GM12878 (cell line): ENCODE results near the gene SRMS. TPM values are rescaled to one million over a fixed set of nuclear protein-coding genes. Genes with fewer than 3 reads are reported as not detected.

Source experiments
- BACH1 ChIP-seq: fragments of 450-650 bp; IDR thresholded peaks from 2 replicates; pipeline ENCODE4 v1.6.1; 2017; ENCODE audit warnings: mild to moderate bottlenecking, borderline replicate concordance
- EED ChIP-seq: sonication (generic); IDR thresholded peaks from 2 replicates; pipeline ENCODE4 v1.6.1; 2016; ENCODE audit warnings: antibody characterized with exemption, low read depth
- GATAD2B ChIP-seq: fragments of 450-650 bp; conservative IDR thresholded peaks from 2 replicates; pipeline ENCODE4 v1.6.1; 2017; ENCODE audit warnings: low read depth, mild to moderate bottlenecking, moderate library complexity
- HDGF ChIP-seq: fragments of 450-650 bp; IDR thresholded peaks from 2 replicates; pipeline ENCODE4 v1.6.1; 2016; ENCODE audit warnings: antibody characterized with exemption
- IKZF2 ChIP-seq, 2 experiments: fragments of 450-650 bp; IDR thresholded peaks; 2 replicates each; pipeline ENCODE4 v1.6.1; 2017; ENCODE audit warnings: mild to moderate bottlenecking in 2 of 2, moderate library complexity in 2 of 2
- IRF4 ChIP-seq: IDR thresholded peaks from 2 replicates; pipeline ENCODE4 v1.6.1; 2011; ENCODE audit warnings: low read depth, low read length
- MLLT1 ChIP-seq: fragments of 450-650 bp; IDR thresholded peaks from 2 replicates; pipeline ENCODE4 v1.6.1; 2016; ENCODE audit warnings: mild to moderate bottlenecking
- MTA2 ChIP-seq: fragments of 450-650 bp; IDR thresholded peaks from 2 replicates; pipeline ENCODE4 v1.6.1; 2016; ENCODE audit warnings: low read depth, mild to moderate bottlenecking, moderate library complexity
- POLR2AphosphoS2 ChIP-seq: IDR thresholded peaks from 2 replicates; pipeline ENCODE4 v1.6.1; 2011; ENCODE audit warnings: low read depth, mild to moderate bottlenecking, low read length, improper control_type of control experiment, moderate library complexity
- RB1 ChIP-seq: fragments of 450-650 bp; formaldehyde crosslinking; IDR thresholded peaks from 2 replicates; pipeline ENCODE4 v1.6.1; 2017; ENCODE audit warnings: mild to moderate bottlenecking, borderline replicate concordance
- TBL1XR1 ChIP-seq: IDR thresholded peaks from 2 replicates; pipeline ENCODE4 v1.6.1; 2012; ENCODE audit warnings: low read depth, low read length, improper control_type of control experiment
- TCF3 ChIP-seq: IDR thresholded peaks from 2 replicates; pipeline ENCODE4 v1.6.1; 2012; ENCODE audit warnings: low read depth, mild to moderate bottlenecking, low read length, borderline replicate concordance; ENCODE audit not compliant: insufficient read depth
- ZNF592 ChIP-seq: fragments of 450-650 bp; IDR thresholded peaks from 2 replicates; pipeline ENCODE4 v1.6.1; 2017; ENCODE audit warnings: mild to moderate bottlenecking, moderate library complexity
- polyA plus RNA-seq, 11 experiments: library from polyadenylated mRNA; depleted of rRNA in 4 of 11; unstranded in 6 of 11; stranded (reverse) in 5 of 11; fragments of >200 nt; fragmentation: Nextera tagmentation in 4 of 11; fragmentation: Illumina TruSeq in 1 of 11; extraction: Ambion mirVana in 4 of 11; extraction: Trizol in 1 of 11; gene quantifications; 1 replicate in 1 of 11; 2 replicates in 10 of 11; pipeline versions ENCODE4 v1.2.1 to v1.2.3, GENCODE V29; 2011 to 2016; ENCODE audit warnings: inconsistent platforms in 2 of 11, missing spikeins in 2 of 11, low read depth in 1 of 11
- total RNA-seq, 4 experiments: library from RNA; depleted of rRNA in 3 of 4; stranded (reverse); fragments of >200 nt in 3 of 4; fragmentation: Illumina TruSeq in 1 of 4; extraction: Trizol in 1 of 4; gene quantifications; 2 replicates each; pipeline versions ENCODE4 v1.2.1 to v1.2.3, GENCODE V29; 2013 to 2021
- TF ChIP-seq, protein P1 (sequence below), 3 experiments: IDR thresholded peaks in 2 of 3; conservative IDR thresholded peaks in 1 of 3; 2 replicates each; pipeline ENCODE4 v1.5.1; 2011; ENCODE audit warnings: low read depth in 3 of 3, low read length in 3 of 3, mild to moderate bottlenecking in 3 of 3, control low read depth in 2 of 3, moderate library complexity in 2 of 3, inconsistent platforms in 1 of 3, mixed read lengths in 1 of 3; ENCODE audit not compliant: control insufficient read depth in 2 of 3, insufficient read depth in 1 of 3; ENCODE audit errors: extremely low read depth in 1 of 3
- TF ChIP-seq, protein P2 (sequence below): IDR thresholded peaks from 2 replicates; pipeline ENCODE4 v1.6.1; 2012; ENCODE audit warnings: improper control_type of control experiment, low read depth, low read length; ENCODE audit not compliant: insufficient replicate concordance

The SRMS gene
- total and polyA plus RNA-seq, 10 of the 15 experiments (the other 5 are each of a cell fraction or from before 2014, with no cell fraction given), result not detected

DNA sequence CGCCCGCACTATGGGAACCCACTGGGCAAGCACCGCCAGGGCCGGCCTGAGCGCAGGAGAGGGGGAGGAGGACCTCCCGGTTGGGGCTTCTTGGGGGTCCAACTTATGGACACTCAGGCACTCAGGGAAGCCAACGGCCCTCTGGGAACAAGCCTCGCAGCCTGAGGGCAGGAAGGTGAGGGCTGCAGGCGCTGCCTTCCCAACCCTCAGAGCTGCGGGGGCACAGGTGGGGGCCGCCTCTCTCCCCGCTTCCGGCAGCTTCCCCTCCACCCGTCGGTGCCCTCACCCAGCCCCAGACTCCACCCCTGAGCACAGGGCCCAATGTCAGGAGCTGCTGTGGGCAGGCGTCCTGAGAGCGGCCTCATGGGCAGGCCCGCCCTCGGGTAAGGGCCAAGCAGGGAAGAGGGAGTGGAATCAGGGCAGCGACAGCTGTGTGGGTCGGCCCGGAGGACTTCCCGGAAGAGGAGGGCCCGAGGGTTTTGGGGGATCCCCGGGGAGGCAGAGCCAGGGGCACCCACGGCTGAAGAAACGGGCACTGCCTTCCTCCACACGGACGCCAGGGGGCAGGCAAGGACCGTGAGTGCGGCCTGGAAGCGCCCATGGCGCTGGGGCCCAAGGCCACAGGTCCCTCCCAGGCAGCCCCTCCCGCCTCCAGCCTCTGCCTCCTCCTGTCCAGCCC, 9.9 kb downstream of the SRMS start (continued):
- TF ChIP-seq IRF4 (peak; percentile 54; the same call in 1 of the 2 replicates), MLLT1 (0 out of 2 replicates have a peak, but pooled peaks have one; percentile 31), ZNF592 (peak; percentile 58; the same call in 1 of the 2 replicates), BACH1 (peak; percentile 61; the same call in 1 of the 2 replicates), RB1 (peak; percentile 50; the same call in 1 of the 2 replicates), POLR2AphosphoS2 (no peak), EED (peak; percentile 73), HDGF (peak; percentile 96), TBL1XR1 (0 out of 2 replicates have a peak, but pooled peaks have one; percentile 4), TCF3 (peak; percentile 94), MTA2 (no peak), GATAD2B (peak; percentile 89), IKZF2 (IDR thresholded peaks at IDR 0.05) (peak; percentile 69 to 76)
- TF ChIP-seq, protein P1, sequence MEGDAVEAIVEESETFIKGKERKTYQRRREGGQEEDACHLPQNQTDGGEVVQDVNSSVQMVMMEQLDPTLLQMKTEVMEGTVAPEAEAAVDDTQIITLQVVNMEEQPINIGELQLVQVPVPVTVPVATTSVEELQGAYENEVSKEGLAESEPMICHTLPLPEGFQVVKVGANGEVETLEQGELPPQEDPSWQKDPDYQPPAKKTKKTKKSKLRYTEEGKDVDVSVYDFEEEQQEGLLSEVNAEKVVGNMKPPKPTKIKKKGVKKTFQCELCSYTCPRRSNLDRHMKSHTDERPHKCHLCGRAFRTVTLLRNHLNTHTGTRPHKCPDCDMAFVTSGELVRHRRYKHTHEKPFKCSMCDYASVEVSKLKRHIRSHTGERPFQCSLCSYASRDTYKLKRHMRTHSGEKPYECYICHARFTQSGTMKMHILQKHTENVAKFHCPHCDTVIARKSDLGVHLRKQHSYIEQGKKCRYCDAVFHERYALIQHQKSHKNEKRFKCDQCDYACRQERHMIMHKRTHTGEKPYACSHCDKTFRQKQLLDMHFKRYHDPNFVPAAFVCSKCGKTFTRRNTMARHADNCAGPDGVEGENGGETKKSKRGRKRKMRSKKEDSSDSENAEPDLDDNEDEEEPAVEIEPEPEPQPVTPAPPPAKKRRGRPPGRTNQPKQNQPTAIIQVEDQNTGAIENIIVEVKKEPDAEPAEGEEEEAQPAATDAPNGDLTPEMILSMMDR (IDR thresholded peaks at IDR 0.05 in 2 of 3, conservative IDR thresholded peaks at IDR 0.05 in 1 of 3; ENCODE audit: control insufficient read depth in 2 of 3, extremely low read depth in 1 of 3, insufficient read depth in 1 of 3, low read depth in 3 of 3, low read length in 3 of 3), result peak; percentile 94 to 100 (median 97); a peak in 5 of 6 replicates
- TF ChIP-seq, protein P2, sequence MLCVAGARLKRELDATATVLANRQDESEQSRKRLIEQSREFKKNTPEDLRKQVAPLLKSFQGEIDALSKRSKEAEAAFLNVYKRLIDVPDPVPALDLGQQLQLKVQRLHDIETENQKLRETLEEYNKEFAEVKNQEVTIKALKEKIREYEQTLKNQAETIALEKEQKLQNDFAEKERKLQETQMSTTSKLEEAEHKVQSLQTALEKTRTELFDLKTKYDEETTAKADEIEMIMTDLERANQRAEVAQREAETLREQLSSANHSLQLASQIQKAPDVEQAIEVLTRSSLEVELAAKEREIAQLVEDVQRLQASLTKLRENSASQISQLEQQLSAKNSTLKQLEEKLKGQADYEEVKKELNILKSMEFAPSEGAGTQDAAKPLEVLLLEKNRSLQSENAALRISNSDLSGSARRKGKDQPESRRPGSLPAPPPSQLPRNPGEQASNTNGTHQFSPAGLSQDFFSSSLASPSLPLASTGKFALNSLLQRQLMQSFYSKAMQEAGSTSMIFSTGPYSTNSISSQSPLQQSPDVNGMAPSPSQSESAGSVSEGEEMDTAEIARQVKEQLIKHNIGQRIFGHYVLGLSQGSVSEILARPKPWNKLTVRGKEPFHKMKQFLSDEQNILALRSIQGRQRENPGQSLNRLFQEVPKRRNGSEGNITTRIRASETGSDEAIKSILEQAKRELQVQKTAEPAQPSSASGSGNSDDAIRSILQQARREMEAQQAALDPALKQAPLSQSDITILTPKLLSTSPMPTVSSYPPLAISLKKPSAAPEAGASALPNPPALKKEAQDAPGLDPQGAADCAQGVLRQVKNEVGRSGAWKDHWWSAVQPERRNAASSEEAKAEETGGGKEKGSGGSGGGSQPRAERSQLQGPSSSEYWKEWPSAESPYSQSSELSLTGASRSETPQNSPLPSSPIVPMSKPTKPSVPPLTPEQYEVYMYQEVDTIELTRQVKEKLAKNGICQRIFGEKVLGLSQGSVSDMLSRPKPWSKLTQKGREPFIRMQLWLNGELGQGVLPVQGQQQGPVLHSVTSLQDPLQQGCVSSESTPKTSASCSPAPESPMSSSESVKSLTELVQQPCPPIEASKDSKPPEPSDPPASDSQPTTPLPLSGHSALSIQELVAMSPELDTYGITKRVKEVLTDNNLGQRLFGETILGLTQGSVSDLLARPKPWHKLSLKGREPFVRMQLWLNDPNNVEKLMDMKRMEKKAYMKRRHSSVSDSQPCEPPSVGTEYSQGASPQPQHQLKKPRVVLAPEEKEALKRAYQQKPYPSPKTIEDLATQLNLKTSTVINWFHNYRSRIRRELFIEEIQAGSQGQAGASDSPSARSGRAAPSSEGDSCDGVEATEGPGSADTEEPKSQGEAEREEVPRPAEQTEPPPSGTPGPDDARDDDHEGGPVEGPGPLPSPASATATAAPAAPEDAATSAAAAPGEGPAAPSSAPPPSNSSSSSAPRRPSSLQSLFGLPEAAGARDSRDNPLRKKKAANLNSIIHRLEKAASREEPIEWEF, result no peak
